ENCODE data around the gene NT5C3B. TPM values are rescaled to one million over a fixed set of nuclear protein-coding genes. Genes with fewer than 3 reads are reported as not detected.

NT5C3B gene
- total RNA-seq (10 to 100 TPM; 15.3 to 32.0 TPM), polyA plus RNA-seq (10 to 100 TPM; 25.1 to 28.8 TPM)

DNA sequence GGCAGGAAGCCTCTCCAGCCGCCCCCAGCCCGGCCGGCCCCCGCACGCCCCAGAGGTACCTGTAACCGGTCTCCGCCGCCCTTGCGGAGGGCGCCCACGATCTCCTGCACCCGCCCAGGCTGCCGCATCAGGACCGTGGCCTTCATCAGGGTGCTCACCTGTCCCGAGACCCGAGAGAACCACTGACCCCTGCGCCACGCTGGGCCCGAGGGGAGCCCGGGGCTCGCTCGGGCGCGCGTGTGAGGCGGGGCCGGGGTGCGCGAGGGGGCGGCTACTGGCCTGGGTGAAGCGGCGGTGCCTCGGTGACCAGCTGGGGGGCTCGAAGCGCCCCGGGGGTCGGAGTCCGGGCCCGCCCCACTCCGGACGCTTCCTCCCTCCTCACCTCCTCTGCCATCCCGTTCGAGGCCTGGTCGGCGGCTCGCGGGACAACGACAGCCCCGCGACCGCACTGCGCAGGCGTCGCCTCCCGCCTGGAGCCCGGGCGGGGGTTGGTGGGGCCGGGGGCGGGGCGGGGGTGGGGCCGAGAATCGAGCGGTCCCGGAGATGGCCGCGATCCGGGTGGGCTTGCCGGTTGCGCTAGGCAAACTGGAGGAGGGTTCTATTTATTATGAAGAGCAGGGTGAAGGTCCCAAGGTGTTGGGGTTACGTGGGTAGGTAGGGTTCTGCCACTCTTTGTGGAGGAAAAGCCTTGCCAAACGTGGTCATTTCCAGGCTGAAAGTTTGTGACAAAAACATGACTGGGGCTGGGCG lies at the start of gene NT5C3B:
TSS of gene NT5C3B (minus strand) at position 433 of the 750 bp plus-strand sequence. CDS start at position 394, 39 bp downstream.
- peak; percentile 63 for DNase-seq (ENCODE audit: low spot score)
- H3K27me3 ChIP-seq (ENCODE audit: control insufficient read depth in 4 of 4, insufficient read depth in 4 of 4, low read length in 3 of 4) = no peaks in the 10 kb centered on the region
- no peak within 1 kb of the TSS for H3K27ac ChIP-seq (ENCODE audit: low read depth in 1 of 2, low read length in 2 of 2)
- under 1% methylated on average over 72 of the region's 72 CpGs for WGBS
- peak within 1 kb of the TSS; percentile 59 to 81 (median 79) for H3K4me3 ChIP-seq (ENCODE audit: low read depth in 1 of 3, low read length in 3 of 3)
- H3K36me3 ChIP-seq (ENCODE audit: control insufficient read depth in 4 of 4, insufficient read depth in 3 of 4, low read depth in 1 of 4, low read length in 3 of 4) = peaks cover 5 to 11% (median 6%) of the 10 kb centered on the region in 4 donors
- no peak within 1 kb of the TSS for H3K9ac ChIP-seq (ENCODE audit: low read depth in 1 of 2, low read length in 2 of 2)
- TF ChIP-seq FOXA2 (IDR thresholded peaks at IDR 0.05) = no peak
- TF ChIP-seq RAD21 (IDR thresholded peaks at IDR 0.05) = no peak
- no peak for TF ChIP-seq GABPA (IDR thresholded peaks at IDR 0.05 in 1 of 2, conservative IDR thresholded peaks at IDR 0.05 in 1 of 2)
- no peak for TF ChIP-seq NR2F2 (IDR thresholded peaks at IDR 0.05)
- TF ChIP-seq RXRA (IDR thresholded peaks at IDR 0.05) = no peak
- peaks cover 1 to 9% (median 5%) of the 10 kb centered on the region in 4 donors for H3K4me1 ChIP-seq (ENCODE audit: control insufficient read depth in 4 of 4, insufficient read depth in 4 of 4, low read length in 3 of 4)
- H3K9me3 ChIP-seq (ENCODE audit: control insufficient read depth in 4 of 4, low read length in 3 of 4) = no peaks in the 10 kb centered on the region

DNA sequence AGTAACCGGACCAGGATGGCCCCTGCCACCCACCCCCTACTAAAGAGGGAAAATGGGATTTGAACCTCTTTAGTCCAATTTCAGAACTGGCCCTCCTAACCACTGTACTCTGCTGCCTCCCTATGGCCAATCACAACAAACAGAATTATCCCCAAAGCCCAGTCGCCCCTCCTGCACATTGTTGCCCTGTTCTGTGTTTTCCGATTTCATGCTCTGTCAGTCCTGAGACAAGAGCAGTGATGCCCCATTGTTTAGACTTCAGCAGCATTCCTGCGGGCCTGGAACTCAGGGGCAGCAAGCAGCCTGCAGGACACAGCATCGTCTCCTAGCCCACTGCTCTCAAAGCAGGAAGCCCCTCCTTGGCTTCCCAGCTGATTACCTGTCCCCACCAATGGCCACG lies 49.7 kb upstream of the NT5C3B start:
- no peak overlapping the region for H3K27ac ChIP-seq (ENCODE audit: low read depth in 1 of 2, low read length in 2 of 2)
- DNase-seq (ENCODE audit: low spot score) = no peak
- WGBS = 87% methylated on average over 6 of the region's 6 CpGs
- no peak overlapping the region for H3K9ac ChIP-seq (ENCODE audit: low read depth in 1 of 2, low read length in 2 of 2)
- no peaks in the 10 kb centered on the region for H3K4me1 ChIP-seq (ENCODE audit: control insufficient read depth in 4 of 4, insufficient read depth in 4 of 4, low read length in 3 of 4)
- H3K36me3 ChIP-seq (ENCODE audit: control insufficient read depth in 4 of 4, insufficient read depth in 3 of 4, low read depth in 1 of 4, low read length in 3 of 4) = peaks cover 22 to 57% (median 48%) of the 10 kb centered on the region in 4 donors
- H3K27me3 ChIP-seq (ENCODE audit: control insufficient read depth in 4 of 4, insufficient read depth in 4 of 4, low read length in 3 of 4) = no peaks in the 10 kb centered on the region
- no peak for TF ChIP-seq NR2F2 (IDR thresholded peaks at IDR 0.05)
- TF ChIP-seq, protein P1, sequence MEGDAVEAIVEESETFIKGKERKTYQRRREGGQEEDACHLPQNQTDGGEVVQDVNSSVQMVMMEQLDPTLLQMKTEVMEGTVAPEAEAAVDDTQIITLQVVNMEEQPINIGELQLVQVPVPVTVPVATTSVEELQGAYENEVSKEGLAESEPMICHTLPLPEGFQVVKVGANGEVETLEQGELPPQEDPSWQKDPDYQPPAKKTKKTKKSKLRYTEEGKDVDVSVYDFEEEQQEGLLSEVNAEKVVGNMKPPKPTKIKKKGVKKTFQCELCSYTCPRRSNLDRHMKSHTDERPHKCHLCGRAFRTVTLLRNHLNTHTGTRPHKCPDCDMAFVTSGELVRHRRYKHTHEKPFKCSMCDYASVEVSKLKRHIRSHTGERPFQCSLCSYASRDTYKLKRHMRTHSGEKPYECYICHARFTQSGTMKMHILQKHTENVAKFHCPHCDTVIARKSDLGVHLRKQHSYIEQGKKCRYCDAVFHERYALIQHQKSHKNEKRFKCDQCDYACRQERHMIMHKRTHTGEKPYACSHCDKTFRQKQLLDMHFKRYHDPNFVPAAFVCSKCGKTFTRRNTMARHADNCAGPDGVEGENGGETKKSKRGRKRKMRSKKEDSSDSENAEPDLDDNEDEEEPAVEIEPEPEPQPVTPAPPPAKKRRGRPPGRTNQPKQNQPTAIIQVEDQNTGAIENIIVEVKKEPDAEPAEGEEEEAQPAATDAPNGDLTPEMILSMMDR (IDR thresholded peaks at IDR 0.05; ENCODE audit: low read depth, low read length, missing input control) = peak; percentile 33
- TF ChIP-seq RXRA (IDR thresholded peaks at IDR 0.05) = no peak
- no peak for TF ChIP-seq JUND (IDR thresholded peaks at IDR 0.05)
- TF ChIP-seq HNF4A (conservative IDR thresholded peaks at IDR 0.05) = no peak
- no peak for TF ChIP-seq FOXA2 (IDR thresholded peaks at IDR 0.05)
- peak; percentile 75 to 80 for TF ChIP-seq RAD21 (IDR thresholded peaks at IDR 0.05)
- no peaks in the 10 kb centered on the region for H3K9me3 ChIP-seq (ENCODE audit: control insufficient read depth in 4 of 4, low read length in 3 of 4)
- H3K4me3 ChIP-seq (ENCODE audit: low read depth in 1 of 3, low read length in 3 of 3) = no peak overlapping the region

GRCh38 chr17:41882756-41883155 lies 46.7 kb upstream of the NT5C3B start:
- H3K4me1 ChIP-seq (ENCODE audit: control insufficient read depth in 4 of 4, insufficient read depth in 4 of 4, low read length in 3 of 4) = peaks cover 0 to 6% (median 5%) of the 10 kb centered on the region in 4 donors

More at GRCh38 chr17:41882756-41883155, 46.7 kb upstream of the NT5C3B start:
- Histone ChIP-seq H3K9ac (ENCODE audit: low read depth in 1 of 2, low read length in 2 of 2) (no peak overlapping the region), H3K36me3 (ENCODE audit: control insufficient read depth in 4 of 4, insufficient read depth in 3 of 4, low read depth in 1 of 4, low read length in 3 of 4) (peaks cover 26 to 64% (median 57%) of the 10 kb centered on the region in 4 donors), H3K27me3 (ENCODE audit: control insufficient read depth in 4 of 4, insufficient read depth in 4 of 4, low read length in 3 of 4) (no peaks in the 10 kb centered on the region), H3K4me3 (ENCODE audit: low read depth in 1 of 3, low read length in 3 of 3) (no peak overlapping the region), H3K9me3 (ENCODE audit: control insufficient read depth in 4 of 4, low read length in 3 of 4) (no peaks in the 10 kb centered on the region), H3K27ac (ENCODE audit: low read depth in 1 of 2, low read length in 2 of 2) (no peak overlapping the region)
- 91% methylated on average over 6 of the region's 6 CpGs for WGBS
- no peak for DNase-seq (ENCODE audit: low spot score)
- no peak for TF ChIP-seq FOXA2 (IDR thresholded peaks at IDR 0.05)
- no peak for TF ChIP-seq TAF1 (conservative IDR thresholded peaks at IDR 0.05)
- no peak for TF ChIP-seq HNF4G (IDR thresholded peaks at IDR 0.05)
- TF ChIP-seq, protein P2, sequence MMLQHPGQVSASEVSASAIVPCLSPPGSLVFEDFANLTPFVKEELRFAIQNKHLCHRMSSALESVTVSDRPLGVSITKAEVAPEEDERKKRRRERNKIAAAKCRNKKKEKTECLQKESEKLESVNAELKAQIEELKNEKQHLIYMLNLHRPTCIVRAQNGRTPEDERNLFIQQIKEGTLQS (IDR thresholded peaks at IDR 0.05) = no peak
- TF ChIP-seq RAD21 (IDR thresholded peaks at IDR 0.05) = no peak
- TF ChIP-seq NR2F2 (IDR thresholded peaks at IDR 0.05) = no peak
- no peak for TF ChIP-seq FOXA1 (IDR thresholded peaks at IDR 0.05)
- no peak for TF ChIP-seq JUND (IDR thresholded peaks at IDR 0.05)
- no peak for TF ChIP-seq HNF4A (conservative IDR thresholded peaks at IDR 0.05)
- no peak for TF ChIP-seq EGR1 (IDR thresholded peaks at IDR 0.05; ENCODE audit: low read depth in 2 of 2)
- no peak for TF ChIP-seq MAX (IDR thresholded peaks at IDR 0.05)
- TF ChIP-seq REST (IDR thresholded peaks at IDR 0.05) = no peak
- no peak for TF ChIP-seq GABPA (IDR thresholded peaks at IDR 0.05 in 1 of 2, conservative IDR thresholded peaks at IDR 0.05 in 1 of 2)

Measured in liver (tissue), 9 donors.